UCSD-AML1 (cell line): Measurements from ENCODE around the gene GLP2R.

Experiments
- DNase-seq: peaks from one replicate; lab custom pipeline; 2025; ENCODE audit not compliant: unreplicated experiment; lab: John Stamatoyannopoulos, UW

GLP2R gene

DNA sequence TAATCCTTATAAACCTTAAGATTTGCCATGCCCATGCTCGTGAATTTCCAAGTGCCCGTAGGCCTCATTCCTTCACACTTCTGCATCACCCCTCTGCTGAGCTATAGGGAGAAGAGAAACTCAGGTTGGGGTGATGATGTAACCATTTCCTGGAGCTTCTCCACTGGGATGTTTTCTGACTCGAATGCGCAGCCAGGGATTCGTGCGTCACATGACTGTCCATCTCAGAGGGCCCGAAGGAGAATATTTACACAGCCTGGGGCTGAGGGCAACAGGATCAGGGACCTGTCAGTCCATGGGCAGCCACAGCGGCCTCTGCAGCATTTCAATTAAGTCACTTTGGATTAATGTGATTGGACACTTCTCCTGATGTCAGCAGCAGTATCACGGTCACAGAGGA is 12.6 kb upstream of the GLP2R start:
- no peak for DNase-seq

DNA sequence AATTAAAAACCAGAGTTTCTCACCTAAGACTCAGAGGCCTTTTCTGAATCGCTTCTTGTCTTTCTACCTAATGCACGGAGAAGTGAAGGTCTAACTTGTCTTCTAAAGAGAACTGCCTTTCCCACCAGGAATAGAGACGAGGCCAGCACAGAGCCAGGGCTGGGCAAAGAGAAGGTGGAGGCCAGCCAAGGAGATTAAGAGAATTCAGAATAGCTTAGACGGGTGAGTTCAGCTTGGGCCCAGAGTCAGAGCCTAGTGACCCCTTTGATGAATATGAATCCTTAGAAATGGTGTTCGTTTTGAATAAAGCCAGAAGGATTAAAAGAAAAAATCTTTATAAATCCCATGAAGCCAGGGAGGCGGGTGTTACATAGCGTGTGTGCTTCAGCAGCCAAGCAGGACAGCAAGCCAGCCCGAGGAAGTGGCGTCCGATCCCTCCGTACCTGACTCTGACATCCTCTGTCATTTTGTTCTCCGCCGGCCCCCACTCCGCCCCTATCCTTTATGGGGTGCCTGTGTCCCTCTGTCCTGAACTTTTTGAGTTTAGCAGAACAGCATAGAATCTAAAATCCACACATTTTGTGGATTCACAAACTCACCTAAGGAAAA is 11.3 kb upstream of the GLP2R start:
- no peak for DNase-seq

DNA sequence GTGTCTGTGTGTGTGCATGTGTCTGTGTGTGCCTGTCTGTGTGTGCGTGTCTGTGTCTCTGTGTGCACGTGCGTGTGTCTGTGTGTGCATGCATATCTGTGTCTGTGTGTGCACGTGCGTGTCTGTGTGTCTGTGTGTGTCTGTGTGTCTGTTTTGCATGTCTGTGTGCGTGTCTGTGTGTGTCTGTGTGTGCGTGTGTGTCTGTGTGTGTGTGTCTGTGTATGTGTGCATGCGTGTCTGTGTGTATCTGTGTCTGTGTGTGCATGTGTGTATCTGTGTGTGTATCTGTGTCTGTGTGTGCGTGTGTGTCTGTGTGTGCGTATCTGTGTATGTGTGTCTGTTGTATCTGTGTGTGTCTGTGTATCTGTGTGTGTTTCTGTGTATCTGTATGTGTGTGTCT is 9.3 kb upstream of the GLP2R start:
- no peak for DNase-seq

DNA sequence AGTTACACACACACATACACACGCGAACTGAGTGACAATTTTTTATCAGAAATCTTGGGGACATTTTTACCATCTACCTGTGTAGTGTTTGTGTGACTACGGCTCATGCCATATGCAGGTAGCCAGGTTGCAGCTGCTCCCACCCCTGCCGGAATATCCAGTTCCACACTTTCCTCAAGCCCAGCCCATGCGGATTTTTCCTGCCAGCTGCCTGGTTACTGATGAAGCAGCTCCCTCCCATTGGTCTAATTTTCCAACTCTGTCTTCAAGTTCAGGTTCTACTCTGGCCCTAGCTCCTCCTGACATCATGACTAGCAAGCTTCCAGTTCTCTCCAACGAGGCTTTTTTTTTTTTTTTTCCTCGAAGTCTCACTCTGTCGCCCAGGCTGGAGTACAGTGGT is 8.6 kb upstream of the GLP2R start:
- DNase-seq = no peak

DNA sequence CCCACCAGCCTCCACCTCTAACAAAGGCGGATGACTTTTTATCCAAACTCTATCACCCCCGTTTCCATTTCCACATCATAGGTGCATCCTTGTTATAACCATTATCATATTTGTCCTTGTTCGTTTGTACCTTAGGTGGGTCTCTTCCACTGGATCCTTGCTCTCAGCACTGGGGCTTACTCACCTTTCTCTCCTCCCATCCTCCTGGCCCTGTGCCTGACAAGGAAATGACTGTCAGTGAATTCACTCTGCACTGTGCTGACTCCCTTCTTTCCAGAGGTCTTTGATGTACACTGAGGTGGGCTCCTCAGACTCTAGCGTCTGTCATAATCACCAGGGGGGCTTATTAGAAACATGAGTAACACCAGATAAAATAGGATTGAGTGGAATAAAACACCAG is 7.0 kb upstream of the GLP2R start:
- no peak for DNase-seq

DNA sequence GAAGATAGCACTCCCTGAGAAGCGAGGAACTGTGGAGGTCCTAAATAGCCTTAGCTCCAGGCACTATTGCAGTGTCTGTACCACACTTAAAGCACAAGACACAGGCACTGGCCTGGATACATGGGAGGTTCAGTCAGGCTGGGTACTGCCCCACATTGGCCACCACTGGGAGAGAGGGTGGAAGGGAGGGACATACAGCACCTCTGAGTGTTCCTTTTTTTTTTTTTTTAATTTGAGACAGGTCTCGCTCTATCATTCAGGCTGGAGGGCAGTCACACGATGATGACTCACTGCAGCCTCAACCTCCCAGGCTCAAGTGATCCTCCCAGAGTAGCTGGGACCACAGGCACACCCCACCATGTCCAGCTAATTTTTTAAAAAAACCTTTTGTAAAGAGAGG is 5.3 kb upstream of the GLP2R start:
- DNase-seq = no peak

DNA sequence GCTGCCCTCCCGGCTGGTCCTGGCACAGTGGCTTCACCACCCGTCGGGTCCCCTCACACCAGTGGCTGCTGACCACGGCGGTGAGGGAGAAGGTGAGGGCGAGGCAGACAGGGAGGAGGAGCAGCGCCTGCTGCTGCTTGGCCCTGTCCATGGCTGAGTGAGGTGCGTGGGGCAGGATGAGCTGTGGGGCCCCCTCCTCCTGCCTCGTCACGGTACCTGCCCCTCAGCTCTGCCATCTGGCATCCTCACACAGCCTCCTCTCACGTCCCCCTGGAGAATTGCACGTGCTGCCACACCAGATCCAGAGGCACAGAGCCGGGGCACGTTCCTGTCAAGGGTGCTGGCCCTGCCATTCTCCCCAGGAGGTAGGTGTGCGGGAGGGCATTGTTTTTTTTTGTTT is 3.8 kb upstream of the GLP2R start, which contains the start of gene GSG1L2:
GSG1L2 (minus strand) TSS at position 159 of the 400 bp plus-strand sequence; CDS start at position 151, 8 bp downstream.
- DNase-seq = no peak

DNA sequence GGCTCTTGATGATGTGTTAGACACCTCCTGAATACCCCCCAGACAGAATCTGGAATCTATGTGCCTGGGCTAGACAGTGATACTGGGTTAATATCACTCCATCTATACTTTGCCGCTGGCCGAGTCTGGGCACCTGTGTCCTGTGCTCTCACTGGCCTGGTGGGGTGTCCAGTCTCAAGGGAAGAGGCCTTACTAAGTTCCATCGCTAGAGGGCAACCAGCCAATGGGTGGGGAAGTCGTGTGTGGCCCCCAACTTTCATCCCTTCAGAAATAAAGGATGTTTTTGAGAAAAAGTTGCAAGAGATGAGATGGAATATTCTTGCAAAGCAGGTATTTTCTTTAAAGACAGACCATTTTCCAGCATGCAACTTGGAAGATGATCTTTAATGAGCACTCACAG is 1.6 kb upstream of the GLP2R start:
- no peak for DNase-seq

DNA sequence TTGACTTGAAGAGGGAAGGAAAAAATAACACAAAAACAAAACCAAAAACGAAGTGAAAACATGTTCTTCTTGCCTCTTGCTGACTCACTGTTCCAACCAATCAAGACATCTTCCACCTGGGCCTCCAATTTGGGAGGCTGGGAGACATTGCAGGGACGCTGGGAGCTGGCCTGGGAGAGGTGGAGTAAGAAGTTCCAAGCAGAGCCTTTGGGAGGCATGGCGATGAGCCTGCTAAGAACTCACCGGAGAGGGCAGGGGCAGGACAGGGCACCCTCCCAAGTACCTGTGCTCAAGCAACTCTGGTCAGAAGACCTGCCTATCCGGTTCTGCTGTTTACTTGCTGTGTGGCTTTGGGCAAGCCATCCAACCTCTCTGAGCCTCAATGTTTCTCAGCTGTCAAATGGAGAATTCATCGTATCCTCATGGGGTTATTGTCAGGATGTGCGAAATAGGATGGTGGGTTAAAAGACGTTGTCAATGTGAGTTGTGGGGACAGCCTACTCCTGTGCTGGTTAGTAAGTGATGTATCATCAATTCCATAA is 856 bp upstream of the GLP2R start:
- DNase-seq = no peak

DNA sequence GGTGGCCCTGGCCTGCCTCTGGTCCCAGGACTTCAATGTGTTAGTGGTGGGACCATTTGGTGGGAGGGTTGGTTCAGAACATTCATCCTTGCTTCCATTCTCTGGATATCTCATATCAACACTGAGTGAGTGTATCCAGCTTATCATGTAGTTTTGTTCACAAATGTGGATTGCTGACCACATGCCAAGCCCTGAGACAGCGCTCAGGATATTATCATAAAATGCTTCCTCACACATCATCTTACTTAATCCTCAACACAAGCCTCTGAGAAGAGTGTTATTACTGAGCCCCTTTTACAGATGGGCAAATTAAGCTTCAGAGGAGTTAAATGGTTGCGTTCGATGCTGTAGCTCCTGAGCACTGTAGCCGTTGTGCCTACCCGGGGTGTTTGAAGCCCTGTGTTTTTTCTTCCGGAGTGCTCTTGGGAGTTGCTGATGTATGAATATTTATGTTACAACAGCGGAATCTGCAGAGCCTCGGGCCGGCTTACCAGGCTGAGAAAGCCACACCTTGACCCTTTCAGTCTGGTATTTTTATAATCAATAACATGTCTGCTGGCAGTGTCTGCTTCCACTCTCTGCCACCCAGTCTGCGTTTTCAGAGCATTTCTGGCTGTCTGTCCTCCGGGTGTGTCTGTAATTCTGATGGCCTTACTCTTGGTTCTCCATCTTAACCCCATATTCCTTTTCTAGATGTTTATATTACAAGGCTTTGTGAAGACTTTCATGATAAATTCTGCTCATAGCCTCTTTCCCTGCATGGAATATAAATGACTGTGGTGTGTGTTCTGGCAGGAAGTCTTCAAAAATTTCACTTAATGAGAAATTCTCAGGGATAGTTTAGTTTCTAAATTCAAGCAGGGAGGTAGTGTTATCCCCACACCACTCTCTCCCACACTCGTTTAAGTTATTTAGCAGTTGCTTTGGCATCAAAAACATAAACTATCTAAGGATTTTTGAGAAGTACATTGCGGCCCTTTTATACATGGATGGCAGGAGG is 2.9 kb downstream of the GLP2R start:
- DNase-seq = no peak

DNA sequence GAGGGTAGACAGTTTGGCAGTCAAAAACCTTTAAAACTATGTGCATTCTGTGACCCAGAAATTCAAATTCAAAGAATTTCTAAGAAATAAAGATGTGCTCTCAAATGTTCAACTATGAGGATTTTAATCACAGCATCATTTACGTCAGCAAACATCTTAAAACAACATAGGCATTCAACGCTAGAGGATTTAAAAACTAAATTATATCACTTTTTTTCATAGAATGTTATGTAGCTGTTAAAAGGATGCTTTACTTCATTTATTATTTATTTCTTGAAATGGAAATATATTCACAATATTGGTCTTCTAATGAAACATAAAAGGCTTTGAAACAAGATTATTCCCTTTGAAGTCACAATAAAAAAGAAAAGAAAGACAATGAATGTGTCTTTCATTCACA is 3.6 kb downstream of the GLP2R start:
- no peak for DNase-seq

DNA sequence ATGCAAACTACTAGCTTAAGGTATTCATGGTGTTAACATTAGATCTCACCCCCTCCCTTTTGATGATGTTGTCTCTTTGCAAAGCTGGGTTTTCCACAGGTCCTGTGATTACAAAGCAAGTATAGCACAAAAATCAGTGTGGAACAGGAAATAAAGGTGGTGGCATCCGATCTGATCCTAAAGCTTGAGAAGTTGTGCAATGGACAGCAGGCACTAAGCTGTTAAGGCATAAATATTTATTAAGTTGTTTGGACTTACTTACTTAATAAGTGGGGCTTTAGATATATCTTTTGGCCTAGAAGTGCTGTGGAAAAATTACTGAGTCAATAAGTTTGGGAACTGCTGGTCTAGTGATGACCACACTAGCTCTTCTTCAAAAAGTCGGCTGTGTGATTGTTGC is 5.0 kb downstream of the GLP2R start:
- no peak for DNase-seq

DNA sequence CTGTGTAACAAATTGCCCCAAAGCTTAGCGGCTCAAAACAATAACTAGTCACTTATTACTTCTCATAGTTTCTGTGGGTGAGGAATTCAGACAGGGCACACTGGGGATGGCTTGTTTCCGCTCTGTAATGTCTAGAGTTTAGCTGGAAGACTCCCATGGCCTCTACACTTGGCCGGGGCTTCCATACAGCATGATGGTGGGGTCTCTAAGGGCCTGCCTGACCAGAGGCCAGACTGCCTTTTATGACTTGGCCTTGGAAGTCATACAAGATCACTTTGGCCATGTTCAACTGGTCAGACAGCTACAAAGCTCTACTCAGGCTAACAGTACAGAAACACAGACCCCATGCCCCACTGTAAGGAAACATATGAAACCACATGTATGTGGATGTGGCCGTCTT is 8.2 kb downstream of the GLP2R start:
- no peak for DNase-seq

DNA sequence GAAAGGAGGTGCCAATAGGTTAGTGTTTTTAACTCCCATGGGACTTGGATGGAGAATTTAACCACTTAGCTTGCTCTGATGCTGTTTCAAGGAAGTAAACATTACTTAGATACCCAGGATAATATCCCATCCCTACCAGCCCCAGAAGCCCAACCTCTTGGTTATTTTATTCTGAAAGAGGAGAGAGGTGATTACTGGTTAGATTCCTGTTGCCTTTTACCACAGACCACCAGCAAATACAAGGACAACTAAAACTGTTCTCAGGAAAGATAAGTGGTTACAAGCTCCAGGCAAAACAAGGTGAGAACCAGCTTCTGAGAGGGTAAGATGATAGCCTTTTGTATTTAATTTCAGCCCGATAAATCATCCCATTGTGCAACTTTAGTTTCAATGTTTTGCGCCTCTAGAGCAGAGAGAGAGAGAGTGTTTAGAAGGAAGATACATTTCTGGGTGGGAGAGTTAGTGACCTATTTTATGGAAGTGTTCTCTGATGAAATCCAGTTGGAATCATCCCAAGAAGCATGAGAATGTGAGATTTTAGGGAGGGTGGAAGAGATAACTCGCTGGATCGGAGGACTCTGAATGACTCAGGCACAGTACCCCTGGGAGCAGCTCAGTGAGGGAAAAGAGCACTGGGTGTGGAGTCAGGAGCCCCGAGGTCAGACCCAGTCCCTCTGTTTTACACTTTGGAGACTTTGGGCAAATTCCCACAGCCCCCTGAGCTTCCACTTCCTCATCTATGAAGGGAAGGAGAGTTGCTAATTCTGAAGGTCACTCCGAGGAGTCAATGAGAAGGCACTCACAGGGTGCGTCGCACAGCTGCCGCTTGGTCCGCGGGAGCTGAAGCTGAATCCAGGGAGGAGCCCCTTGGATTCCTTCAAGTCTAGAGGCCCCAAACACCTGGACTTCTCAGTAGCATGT is 12.1 kb downstream of the GLP2R start:
- DNase-seq = no peak

DNA sequence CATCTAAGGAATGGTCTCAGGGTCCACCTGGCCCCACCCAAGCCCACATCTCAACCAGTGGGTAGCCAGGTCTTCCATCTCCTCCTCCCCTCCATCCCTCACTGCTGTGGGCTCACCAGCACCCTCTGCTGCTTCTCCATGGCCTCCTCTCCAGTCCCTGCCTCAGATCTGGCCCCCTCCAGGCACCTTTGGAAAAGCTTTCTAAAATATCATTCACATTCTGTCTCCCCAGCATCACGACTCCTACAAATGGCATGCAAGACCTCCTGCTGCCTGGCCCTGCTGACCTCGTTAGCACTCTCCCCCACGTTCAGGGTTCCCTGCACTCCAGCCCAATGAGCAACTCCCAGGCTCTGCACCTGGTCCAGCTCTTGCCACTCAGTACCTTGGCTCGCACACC is 13.7 kb downstream of the GLP2R start:
- no peak for DNase-seq

DNA sequence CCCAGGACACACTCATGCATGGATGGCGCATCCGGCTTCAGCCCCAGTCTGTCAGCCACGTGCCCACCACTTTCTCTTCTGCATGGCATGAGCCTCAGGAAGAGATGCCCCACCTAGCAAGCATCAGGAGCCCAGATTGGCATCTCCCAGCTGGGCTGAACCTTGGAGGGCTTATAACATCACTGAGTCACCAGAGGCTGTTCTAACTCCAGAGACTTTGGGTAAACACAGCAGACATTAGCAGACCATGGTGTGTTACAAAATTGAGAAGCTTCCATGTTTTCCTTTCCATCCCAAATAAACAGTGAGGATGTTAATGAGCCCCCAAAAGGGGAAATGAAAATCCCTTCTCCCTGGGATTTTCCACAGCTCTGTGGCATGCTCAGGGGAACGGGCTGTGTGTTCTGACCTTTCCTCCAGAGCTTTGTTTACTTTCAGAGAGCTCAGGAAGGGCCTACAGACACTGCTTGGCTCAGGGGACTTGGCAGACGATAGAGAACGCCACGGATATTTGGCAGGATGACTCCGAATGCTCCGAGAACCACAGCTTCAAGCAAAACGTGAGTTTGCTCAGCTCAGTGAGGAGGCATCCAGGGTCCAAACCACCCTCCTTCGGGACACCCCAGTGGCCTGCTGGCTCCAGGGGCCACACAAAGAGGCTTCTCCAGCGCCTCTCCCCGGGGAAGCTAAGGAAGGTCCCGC is 16.5 kb downstream of the GLP2R start:
- DNase-seq = no peak

DNA sequence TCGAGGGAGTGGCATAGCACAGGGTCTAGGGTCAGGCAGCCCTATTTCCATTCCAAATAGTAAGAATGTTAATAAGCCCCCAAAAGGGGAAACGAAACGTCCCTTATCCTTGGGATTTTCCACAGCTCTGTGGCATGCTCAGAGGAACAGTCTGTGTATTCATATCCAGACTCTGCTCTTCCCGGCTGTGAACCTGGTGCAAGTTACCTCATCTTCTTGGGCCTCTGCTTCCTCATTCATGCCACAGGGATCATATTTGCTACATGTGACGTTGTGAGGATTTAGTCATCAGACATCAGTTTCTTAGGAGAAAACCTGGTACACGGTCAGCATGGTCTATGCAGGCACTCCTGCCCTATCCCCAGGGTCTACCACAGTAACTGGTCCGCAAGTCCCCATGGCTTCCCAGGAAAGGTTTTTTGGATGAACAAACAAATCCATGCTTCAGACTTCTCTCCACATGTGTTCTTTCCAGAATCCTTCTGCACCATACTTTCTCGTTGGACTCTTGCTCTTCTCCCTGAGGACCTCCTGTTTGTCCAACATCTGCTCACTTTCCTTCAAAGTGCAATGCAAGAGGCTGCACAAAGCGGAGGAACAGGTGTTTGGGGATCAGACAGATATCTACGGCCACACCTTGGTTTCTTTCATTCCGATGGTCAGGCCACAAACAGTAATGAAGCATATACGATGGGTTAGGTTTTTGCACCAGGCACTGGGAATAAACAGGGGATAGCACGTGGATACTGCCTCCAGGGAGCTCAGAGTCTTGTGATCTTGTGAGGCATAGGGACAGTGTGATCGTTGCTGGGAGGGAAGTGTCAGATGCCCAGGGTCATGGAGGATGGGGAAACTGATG is 17.7 kb downstream of the GLP2R start:
- no peak for DNase-seq

DNA sequence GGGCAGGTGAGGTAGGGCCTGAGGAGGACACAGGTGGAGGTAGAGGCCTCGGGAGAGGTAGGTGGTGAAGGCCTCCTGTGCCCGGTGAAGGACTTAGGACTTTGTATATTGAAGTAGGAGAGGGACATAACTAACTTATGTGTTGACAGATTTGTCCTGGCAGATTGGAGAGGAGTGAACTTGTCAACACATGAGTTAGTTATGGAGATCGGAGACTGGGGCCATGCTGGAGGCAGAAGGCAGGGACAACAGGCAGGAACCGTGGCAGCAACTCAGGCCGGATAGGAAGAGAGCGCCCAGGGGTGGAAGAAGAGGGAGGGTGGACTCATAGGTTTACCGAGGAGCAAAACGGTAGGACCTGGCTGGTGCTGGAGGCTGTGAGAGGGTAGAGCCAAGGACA is 18.4 kb downstream of the GLP2R start:
- no peak for DNase-seq

DNA sequence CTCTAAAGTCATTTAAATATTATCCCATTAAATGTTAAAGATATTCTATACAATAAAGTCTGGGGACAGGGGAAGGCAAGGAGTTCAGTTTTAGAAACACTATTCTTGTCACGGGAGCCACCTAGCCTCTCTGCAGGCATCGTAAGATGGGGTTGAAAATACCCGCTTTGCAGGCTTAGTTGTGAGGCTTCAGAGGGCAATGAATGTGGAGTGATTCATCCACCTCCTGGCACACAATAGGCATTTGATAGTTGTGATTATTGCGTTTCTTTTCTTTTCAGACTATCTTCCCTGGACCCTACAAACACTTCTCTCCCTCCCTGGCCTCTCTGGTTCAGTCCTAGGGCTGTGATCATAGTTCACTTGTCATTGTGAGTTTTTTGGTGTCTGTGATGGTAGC is 19.6 kb downstream of the GLP2R start:
- DNase-seq = no peak

DNA sequence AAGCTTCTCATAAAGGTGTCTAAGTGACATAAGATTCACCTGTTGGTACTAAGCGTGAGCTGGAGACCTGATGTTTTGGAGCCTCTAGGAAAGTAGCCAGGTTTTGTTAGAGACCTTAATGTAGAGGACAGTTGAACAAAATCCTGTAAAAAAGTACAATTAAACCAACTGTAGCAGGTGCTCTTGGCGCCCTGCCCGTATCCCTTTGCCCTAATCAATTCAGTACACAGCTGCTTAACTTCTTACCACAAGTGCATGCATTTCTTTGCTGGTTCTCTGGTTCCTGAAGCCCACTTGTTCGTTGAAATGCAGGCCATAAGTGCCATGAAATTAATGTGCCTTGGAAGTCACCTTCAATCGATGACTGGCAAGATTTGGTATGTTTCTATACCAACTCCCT is 24.4 kb downstream of the GLP2R start:
- no peak for DNase-seq
